Ureter (tissue), 1 donor: ENCODE data around the gene ZNF846. TPM values are rescaled to one million over a fixed set of nuclear protein-coding genes. Genes with fewer than 3 reads are reported as not detected.

Experiments
- total RNA-seq: library from RNA; stranded (reverse); gene quantifications from one replicate; pipeline ENCODE4 v1.2.4, GENCODE V29; 2023
- donor health status: DM: yes; HTN: yes; CAD: no.

Gene ZNF846
- total RNA-seq, 1 donor from 2014 or later, result 62.7 TPM

Other genes with a start within 250 kb of the ZNF846 start
- 20.5 TPM for gene ZNF426, start 230.1 kb downstream of the ZNF846 start, total RNA-seq
- gene ZNF121, start 184.2 kb downstream of the ZNF846 start, total RNA-seq, result 67.3 TPM
- 80.3 TPM for gene ZNF561, start 147.5 kb downstream of the ZNF846 start, total RNA-seq
- 85.7 TPM for gene ZNF562, start 93.6 kb downstream of the ZNF846 start, total RNA-seq
- gene FBXL12, start 50.3 kb upstream of the ZNF846 start, total RNA-seq, result 28.2 TPM
- gene UBL5, start 59.2 kb upstream of the ZNF846 start, total RNA-seq, result 315 TPM
- gene PIN1, start 66.6 kb upstream of the ZNF846 start, total RNA-seq, result 52.8 TPM
- gene OLFM2, start 167.8 kb upstream of the ZNF846 start, total RNA-seq, result 5.6 TPM
- 12.4 TPM for gene COL5A3, start 241.8 kb upstream of the ZNF846 start, total RNA-seq
- not detected for gene RDH8, start 244.7 kb upstream of the ZNF846 start, total RNA-seq